Measurements from ENCODE around the gene AKAP12. TPM values are rescaled to one million over a fixed set of nuclear protein-coding genes. Genes with fewer than 3 reads are reported as not detected.
A peak's percentile ranks its signal among the peaks of the same experiment; 100 is the strongest.

Gene AKAP12
- total RNA-seq, 2 donors from 2014 or later: 4.7 TPM; not detected in 1

DNA sequence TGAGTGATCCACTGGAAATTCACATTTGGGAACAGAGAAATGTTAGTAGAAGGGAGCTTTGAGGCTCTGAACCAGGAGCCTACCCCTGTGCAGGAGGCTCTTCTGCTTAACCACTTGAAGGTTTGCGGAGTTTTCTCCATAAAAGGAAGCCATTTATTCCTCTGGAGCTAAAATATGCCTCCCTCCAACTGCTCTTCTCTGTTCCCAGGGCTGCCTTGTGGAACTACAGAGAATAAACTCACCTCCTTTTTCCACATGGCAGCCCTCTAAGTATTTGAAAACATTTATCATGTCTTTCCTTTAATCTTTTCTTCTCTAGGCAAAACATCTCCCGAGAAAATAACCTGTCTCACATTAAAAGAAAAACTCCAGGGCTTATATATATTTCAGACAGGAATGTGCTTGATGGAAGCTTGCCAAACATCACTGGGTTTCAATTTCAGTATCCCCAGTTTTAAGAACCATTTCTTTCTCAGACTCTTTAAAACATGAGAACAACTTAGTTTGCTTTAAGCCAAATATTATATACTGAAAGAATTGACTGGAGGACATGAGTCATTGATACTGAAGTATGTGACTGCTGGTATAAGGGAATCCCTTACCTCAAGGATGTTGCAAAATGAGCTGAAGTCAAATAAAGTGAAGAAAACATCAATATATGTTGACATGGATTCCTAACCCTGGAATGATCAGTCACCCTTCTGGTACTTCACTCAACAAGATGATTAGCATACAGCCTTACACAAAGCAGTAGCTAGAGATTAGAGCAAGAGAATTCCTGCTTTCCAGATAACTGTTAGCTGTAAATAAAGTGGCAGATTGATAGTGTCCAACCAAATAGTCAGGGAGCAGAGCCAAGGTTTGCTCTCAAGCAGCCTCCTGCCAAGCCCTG lies 77.6 kb downstream of the AKAP12 start:
- H3K27ac Mint-ChIP-seq: no peak overlapping the region
- DNase-seq (ENCODE audit: low spot score) (no peak), ATAC-seq (no peak)
- H3K4me3 Mint-ChIP-seq: no peak overlapping the region
- H3K27me3 Mint-ChIP-seq: peaks cover 14 to 22% of the 10 kb centered on the region in 2 donors
- no peaks in the 10 kb centered on the region for H3K4me1 Mint-ChIP-seq (ENCODE audit: low read depth in 2 of 2)
- peaks cover 5% of the 10 kb centered on the region for H3K36me3 Mint-ChIP-seq
- no peaks in the 10 kb centered on the region for H3K9me3 Mint-ChIP-seq

DNA sequence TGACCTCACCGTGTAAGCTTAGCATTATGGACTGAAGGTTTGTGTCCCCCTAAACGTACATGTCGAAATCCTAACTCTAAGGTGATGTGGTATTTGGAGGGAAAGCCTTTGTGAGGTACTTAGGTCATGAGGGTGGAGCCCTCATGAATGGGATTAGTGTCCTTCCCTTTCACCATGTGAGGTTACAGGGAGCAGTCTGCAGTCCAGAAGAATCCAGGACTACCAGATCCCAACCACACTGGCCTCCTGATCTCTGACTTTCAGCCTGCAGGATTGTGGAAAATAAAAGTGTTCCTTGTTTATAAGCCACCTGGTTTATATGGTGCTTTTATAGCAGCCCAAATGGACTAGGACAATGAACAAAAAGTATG lies 78.2 kb downstream of the AKAP12 start:
- peaks cover 20 to 27% of the 10 kb centered on the region in 2 donors for H3K27me3 Mint-ChIP-seq
- no peaks in the 10 kb centered on the region for H3K4me1 Mint-ChIP-seq (ENCODE audit: low read depth in 2 of 2)
- no peak overlapping the region for H3K27ac Mint-ChIP-seq
- H3K9me3 Mint-ChIP-seq: no peaks in the 10 kb centered on the region
- no peak overlapping the region for H3K4me3 Mint-ChIP-seq
- DNase-seq (ENCODE audit: low spot score): no peak
- peaks cover 5% of the 10 kb centered on the region for H3K36me3 Mint-ChIP-seq
- no peak for ATAC-seq

DNA sequence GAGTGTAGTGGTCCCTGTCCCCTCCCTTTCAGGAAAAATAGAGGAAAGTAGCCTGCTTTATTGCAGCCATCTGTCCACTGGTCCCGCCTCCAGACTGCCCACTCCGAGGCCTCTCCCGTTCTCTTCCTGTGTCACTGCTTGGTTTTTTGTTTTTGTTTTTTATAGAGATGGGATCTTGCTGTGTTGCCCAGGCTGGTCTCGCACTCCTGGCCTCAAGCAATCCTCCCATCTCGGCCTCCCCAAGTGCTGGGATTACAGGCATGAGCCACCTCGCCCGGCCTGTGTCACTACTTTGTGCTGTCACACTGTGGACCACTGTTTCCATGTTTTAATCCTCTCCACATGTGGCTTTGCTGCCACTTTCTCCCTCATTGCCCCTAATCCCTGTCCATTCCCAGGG lies 80.4 kb downstream of the AKAP12 start:
- DNase-seq (ENCODE audit: low spot score): no peak
- peaks cover 15 to 16% of the 10 kb centered on the region in 2 donors for H3K4me1 Mint-ChIP-seq (ENCODE audit: low read depth in 2 of 2)
- peaks cover 5% of the 10 kb centered on the region for H3K36me3 Mint-ChIP-seq
- no peaks in the 10 kb centered on the region for H3K9me3 Mint-ChIP-seq
- no peak for ATAC-seq
- no peak overlapping the region for H3K27ac Mint-ChIP-seq
- peaks cover 40 to 41% of the 10 kb centered on the region in 2 donors for H3K27me3 Mint-ChIP-seq
- H3K4me3 Mint-ChIP-seq: no peak overlapping the region

DNA sequence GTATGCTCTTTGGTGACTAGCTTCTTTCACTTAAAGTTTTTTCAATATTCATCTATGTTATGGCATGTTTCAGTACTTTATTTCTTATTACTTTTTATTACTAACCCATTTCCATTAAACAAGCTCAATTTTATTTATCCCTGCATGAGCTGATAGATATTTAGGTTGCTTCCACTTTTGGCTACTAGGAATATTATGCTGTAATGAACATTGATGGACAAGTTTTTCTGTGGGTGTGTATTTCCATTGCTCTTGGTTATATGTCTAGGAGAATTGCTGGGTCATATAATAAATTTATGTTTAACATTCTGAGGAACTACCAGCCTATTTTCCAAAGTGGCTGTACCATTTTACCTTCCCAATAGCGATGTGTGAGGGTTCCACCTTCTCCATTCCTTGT lies 81.7 kb downstream of the AKAP12 start:
- ATAC-seq (no peak), DNase-seq (ENCODE audit: low spot score) (no peak)
- Mint-ChIP-seq H3K9me3 (no peaks in the 10 kb centered on the region), H3K36me3 (no peaks in the 10 kb centered on the region), H3K27me3 (peaks cover 48 to 50% of the 10 kb centered on the region in 2 donors), H3K4me1 (ENCODE audit: low read depth in 2 of 2) (peaks cover 21 to 24% of the 10 kb centered on the region in 2 donors), H3K4me3 (no peak overlapping the region), H3K27ac (no peak overlapping the region)

DNA sequence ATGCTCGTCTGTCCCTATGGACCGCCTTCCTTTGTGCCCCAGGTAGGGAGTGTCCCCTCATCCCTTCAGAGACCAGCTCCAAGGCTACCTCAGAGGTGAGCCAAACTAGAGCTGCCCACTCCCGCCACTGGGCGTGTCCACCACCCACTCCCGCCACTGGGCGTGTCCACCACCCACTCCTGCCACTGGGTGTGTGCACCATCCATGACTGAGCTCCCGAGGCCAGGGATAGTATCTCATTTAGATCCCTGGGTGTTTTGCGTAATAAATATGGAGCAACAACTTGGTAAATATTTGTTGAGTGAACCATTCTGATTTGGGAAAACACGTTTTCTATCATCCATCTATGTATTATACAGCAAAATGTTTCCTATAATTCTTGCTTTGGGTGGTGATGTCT lies 82.8 kb downstream of the AKAP12 start:
- Mint-ChIP-seq H3K9me3 (no peaks in the 10 kb centered on the region), H3K36me3 (no peaks in the 10 kb centered on the region), H3K4me3 (no peak overlapping the region), H3K27ac (peak overlapping the region in 1 of 2 donors; percentile 79), H3K27me3 (peaks cover 48 to 59% of the 10 kb centered on the region in 2 donors), H3K4me1 (ENCODE audit: low read depth in 2 of 2) (peaks cover 21 to 24% of the 10 kb centered on the region in 2 donors)
- DNase-seq (ENCODE audit: low spot score) (no peak), ATAC-seq (peak in 1 of 2 donors; percentile 54)

DNA sequence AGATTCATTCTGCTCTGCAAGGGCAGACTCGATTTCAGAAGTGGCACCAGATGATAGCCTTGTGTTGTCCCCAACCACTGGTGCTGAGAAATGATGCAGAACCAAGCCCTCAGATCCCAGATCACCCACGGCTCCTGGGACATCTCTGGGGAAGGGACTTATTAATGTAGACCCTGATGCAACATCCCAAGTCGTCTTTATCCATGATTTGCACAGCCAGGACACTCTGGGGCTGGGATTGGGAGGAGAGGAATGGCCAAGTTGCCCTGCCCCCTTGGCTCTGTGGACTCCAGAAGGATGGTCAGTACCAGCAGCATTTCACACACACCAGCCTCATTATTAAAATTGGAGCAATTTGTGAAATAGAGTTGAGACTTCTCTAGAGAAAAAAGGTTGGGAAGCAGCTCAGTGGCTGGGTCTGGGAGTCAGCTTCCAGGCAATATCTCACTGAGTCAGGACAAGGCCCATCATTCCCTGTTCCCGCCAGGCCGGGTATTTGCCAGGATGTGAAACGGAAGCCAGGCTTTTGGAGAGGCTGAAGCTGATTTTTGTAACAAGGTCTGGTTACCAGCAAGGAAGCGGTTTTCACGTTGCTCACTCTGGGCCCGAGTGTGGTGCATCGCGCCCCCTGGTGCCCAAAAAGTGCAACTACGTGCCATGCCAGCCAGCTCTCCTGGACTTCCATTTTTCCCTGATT lies 84.2 kb downstream of the AKAP12 start:
- H3K4me1 Mint-ChIP-seq (ENCODE audit: low read depth in 2 of 2): peaks cover 21 to 24% of the 10 kb centered on the region in 2 donors
- DNase-seq (ENCODE audit: low spot score): peak; percentile 76
- peak; percentile 70 to 74 for ATAC-seq
- no peaks in the 10 kb centered on the region for H3K9me3 Mint-ChIP-seq
- H3K36me3 Mint-ChIP-seq: no peaks in the 10 kb centered on the region
- peak overlapping the region; percentile 51 for H3K4me3 Mint-ChIP-seq
- no peak overlapping the region for H3K27ac Mint-ChIP-seq
- H3K27me3 Mint-ChIP-seq: peaks cover 48 to 61% of the 10 kb centered on the region in 2 donors

DNA sequence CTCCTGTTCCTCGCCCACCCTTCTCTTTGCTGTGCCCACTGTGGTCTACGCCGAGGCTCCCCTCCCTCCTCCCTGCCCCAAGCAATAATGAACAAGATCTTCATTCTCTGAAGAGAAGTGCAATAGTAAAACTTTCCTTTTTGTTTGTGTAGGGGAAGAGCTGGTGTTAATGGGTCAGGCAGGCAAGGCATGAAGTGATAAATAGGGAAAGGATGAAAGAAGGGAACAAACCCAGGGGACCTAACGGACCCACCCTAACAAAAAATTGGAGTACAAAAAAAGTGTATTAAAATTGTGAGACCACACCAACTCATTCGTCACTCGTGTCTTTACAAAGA lies 84.7 kb downstream of the AKAP12 start:
- Mint-ChIP-seq H3K27me3 (peaks cover 48 to 61% of the 10 kb centered on the region in 2 donors), H3K27ac (no peak overlapping the region), H3K36me3 (no peaks in the 10 kb centered on the region), H3K9me3 (no peaks in the 10 kb centered on the region), H3K4me1 (ENCODE audit: low read depth in 2 of 2) (peaks cover 21 to 24% of the 10 kb centered on the region in 2 donors), H3K4me3 (peak overlapping the region; percentile 51)
- ATAC-seq (no peak), DNase-seq (ENCODE audit: low spot score) (no peak)

DNA sequence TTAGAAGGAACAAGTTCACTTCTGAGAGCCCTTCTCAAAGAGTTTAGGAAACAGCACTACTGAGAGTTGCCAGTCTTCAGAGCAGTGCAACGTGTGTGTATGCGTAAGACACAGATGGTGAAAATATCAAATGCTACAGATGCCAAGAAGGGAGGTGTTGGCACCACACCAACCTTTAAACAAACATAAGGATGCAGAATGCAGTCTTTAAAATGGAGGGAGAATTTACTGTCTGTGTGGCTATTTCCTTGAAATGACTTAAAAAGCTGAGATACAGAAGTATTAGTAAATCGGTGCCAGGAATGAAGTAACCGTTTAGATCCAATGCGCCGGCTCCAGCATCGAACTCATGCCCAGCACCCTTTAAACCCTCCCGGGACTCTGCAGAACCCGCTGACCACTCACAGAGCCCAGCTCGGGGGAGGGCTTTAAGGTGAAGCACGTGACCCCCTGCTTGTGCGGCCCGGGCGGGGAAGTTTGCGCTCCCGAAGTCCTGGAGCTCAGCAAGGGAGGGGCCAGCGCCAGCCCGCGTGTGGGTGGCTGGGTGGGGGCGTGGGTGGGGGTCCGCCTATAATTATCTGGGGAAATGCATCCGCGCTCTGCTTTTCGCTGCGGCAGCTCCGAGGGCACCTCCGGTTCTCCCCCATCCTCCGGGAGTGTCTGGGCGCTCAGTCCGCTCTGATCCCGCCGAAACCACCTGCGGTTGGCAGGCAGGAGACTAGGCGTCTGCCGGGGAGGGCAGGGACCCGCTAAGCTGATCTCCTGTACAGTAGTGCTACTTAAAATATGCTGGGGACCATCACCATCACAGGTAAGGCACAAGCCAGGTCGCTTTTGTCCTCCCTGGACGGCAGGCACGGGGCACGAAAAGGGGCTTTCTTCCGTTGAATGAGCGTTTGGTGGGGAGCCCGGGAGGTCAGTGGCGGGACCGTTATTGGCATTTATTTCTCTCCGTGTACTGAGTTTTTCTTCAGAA lies 85.6 kb downstream of the AKAP12 start:
- Mint-ChIP-seq H3K36me3 (no peaks in the 10 kb centered on the region), H3K27ac (no peak overlapping the region), H3K27me3 (peaks cover 40 to 59% of the 10 kb centered on the region in 2 donors), H3K4me3 (peak overlapping the region; percentile 67), H3K4me1 (ENCODE audit: low read depth in 2 of 2) (peaks cover 21 to 24% of the 10 kb centered on the region in 2 donors), H3K9me3 (no peaks in the 10 kb centered on the region)
- DNase-seq (ENCODE audit: low spot score) (no peak), ATAC-seq (peak in 1 of 2 donors; percentile 74)

DNA sequence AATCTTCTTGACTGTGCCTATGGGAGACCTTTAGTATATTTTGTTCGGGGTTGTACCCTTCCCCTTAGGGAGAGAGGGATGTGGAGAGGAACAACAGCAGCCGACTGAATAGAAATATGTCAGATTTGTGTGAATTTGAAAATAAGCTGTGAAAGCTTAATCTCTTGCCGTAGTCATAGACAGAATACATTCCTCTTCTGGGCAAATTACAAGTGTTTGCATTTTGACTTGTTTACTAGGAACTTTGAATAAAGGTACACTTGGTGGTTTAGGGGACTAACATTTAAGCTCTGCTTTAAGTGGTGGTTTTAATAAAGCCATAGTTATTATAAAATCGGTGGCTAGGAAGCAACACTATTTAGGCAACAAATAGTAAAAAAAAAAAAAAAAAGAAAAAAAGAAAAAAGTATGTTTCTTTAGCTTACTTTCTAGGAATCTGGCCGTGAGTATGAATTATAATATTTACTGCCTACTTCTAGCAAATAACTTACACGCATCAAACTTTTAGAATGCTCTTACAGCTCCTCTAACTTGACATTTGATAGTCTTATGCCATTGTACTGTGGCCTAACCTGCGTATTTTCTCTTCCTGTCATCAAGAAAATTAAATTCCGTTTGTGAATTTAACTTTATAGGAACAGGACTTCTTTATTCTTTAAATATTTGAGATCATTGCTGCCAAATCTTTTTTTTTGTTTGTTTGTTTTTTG lies 86.5 kb downstream of the AKAP12 start:
- Mint-ChIP-seq H3K27me3 (peaks cover 36 to 50% of the 10 kb centered on the region in 2 donors), H3K9me3 (no peaks in the 10 kb centered on the region), H3K4me1 (ENCODE audit: low read depth in 2 of 2) (peaks cover 21 to 24% of the 10 kb centered on the region in 2 donors), H3K4me3 (peak overlapping the region; percentile 67), H3K36me3 (no peaks in the 10 kb centered on the region), H3K27ac (no peak overlapping the region)
- DNase-seq (ENCODE audit: low spot score) (no peak), ATAC-seq (no peak)

DNA sequence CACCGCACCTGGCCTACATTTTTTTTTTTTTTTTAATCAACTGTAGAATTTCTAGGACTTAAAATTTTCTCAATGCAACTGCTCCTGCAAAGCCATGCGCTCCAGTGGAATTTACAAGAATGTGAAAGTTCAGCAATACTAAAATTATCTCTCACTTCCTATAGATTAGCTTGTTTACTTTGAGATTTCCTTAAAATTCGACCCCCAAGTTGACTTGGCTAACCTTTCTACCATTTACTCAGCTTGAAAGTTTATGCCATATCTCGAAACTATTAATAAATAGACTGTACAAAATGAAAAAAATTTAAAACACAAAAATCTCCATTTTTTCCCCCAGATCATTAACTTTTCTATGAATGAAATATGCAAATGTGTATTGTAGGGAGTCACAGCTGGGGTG lies 87.3 kb downstream of the AKAP12 start:
- H3K27ac Mint-ChIP-seq: no peak overlapping the region
- ATAC-seq: no peak

DNA sequence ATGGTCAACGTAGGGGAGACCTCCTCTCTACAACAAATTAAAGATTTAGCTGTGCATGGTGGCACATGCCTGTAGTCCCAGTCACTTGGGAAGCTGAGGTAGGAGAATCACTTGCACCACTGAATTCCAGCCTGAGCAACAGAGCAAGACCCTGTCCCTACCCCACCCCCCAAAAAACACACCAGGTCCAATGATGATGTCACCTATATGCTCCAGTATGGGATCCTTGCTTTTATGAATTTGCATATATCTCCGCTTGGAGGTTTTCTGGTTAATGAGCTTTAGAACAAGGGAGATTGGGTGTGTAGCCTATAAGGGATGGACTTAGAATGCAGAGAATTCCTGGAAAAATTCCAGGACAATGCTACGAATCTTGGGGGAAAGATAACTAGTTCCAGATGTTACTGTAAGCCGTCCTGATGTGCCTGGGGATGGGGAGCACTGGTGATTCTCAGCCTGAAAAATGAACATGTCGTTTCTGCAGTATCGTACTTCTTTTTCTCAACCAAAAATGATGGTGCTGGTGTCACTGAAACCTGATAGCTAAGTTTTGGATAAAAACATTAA lies 90.4 kb downstream of the AKAP12 start:
- peaks cover 18 to 20% of the 10 kb centered on the region in 2 donors for H3K27me3 Mint-ChIP-seq
- no peak overlapping the region for H3K4me3 Mint-ChIP-seq
- DNase-seq (ENCODE audit: low spot score) (no peak), ATAC-seq (no peak)
- peaks cover 8 to 9% of the 10 kb centered on the region in 2 donors for H3K4me1 Mint-ChIP-seq (ENCODE audit: low read depth in 2 of 2)
- no peak overlapping the region for H3K27ac Mint-ChIP-seq
- no peaks in the 10 kb centered on the region for H3K36me3 Mint-ChIP-seq
- no peaks in the 10 kb centered on the region for H3K9me3 Mint-ChIP-seq

More for the DNA sequence above, 87.3 kb downstream of the AKAP12 start:
- DNase-seq (ENCODE audit: low spot score): no peak
- Mint-ChIP-seq H3K36me3 (no peaks in the 10 kb centered on the region), H3K4me3 (no peak overlapping the region), H3K27me3 (peaks cover 35 to 47% of the 10 kb centered on the region in 2 donors), H3K4me1 (ENCODE audit: low read depth in 2 of 2) (peaks cover 21 to 24% of the 10 kb centered on the region in 2 donors), H3K9me3 (no peaks in the 10 kb centered on the region)

DNA sequence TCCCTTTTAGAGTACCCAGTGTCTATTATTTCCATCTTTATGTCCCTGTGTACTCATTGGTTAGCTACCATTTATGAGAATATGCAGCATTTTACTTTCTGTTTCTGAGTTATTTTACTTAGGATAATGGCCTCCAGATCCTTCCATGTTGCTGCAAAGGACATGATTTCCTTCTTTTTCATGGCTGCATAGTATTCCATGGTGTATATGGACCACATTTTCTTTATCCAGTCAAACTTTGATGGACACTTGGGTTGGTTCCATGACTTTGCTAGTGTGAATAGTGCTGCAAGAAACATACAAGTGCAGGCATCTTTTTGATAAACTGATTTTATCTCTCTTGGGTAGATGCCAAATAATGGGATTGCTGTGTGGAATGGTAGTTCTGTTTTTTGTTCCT lies 96.2 kb downstream of the AKAP12 start:
- H3K36me3 Mint-ChIP-seq: no peaks in the 10 kb centered on the region

More for the DNA sequence above, 96.2 kb downstream of the AKAP12 start:
- no peak for ATAC-seq
- no peak for DNase-seq (ENCODE audit: low spot score)
- Mint-ChIP-seq H3K27ac (no peak overlapping the region), H3K27me3 (peaks cover 0 to 6% of the 10 kb centered on the region in 2 donors), H3K4me3 (no peak overlapping the region), H3K4me1 (ENCODE audit: low read depth in 2 of 2) (peaks cover 0 to 4% of the 10 kb centered on the region in 2 donors), H3K9me3 (no peaks in the 10 kb centered on the region)

Data from natural killer cell treated with Interleukin-12 subunit alpha and Interleukin-12 subunit beta and Interleukin-15 and Interleukin-18, amount 100 ng/mL, for 72 hours (primary cell).